Activated effector memory CD4-positive, alpha-beta T cell treated with anti-CD3 and anti-CD28 coated beads, Interleukin-2, amount 50 U/mL, for 16 hours (primary cell): ENCODE measurements around the gene SAMD13.

Experiments used
- DNase-seq: peaks from one replicate; pipeline ENCODE4 v3.0.0-alpha.2; 2020

The SAMD13 gene, protein sequence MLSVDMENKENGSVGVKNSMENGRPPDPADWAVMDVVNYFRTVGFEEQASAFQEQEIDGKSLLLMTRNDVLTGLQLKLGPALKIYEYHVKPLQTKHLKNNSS

DNA sequence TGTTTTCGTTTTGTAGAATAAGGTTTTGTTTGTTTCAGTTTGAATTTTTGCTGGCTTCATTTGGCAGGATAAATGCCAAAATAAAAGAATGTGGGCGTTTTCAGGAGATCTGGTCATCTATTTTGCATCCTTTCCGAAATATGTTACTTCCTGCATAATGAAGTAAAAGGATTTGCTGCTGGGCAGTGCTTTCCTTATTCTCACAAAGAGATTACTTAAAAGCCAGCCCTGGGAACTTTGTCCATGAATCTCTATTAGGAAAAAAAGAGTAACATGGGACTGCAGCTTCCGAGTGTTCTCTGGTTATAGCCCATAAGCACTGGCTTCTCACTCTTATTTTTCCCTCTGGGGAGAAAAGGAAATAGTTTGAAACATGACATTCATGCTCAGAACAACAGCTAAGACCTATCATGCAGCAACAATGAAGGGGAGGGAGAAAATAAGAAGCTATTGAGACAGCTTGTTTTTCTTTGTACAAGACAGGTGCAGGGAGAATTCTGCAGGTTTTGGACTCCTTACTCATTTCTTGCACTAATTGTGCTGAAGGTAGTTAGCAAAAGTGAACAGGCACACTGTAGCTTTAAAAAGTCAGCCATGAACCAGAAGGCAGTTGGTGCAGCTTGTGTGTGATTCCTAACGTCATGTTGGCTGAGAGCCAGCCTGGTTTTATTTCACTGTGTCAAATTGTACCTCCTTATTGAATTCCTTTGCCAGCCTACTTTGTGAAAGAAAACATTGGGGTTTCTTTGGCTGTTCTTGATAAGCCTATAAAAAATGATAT is at the start of gene SAMD13:
SAMD13 (plus strand) TSS at position 705 of the 781 bp plus-strand sequence. CDS start 1,527 bp downstream, outside the sequence.
- DNase-seq = no peak

DNA sequence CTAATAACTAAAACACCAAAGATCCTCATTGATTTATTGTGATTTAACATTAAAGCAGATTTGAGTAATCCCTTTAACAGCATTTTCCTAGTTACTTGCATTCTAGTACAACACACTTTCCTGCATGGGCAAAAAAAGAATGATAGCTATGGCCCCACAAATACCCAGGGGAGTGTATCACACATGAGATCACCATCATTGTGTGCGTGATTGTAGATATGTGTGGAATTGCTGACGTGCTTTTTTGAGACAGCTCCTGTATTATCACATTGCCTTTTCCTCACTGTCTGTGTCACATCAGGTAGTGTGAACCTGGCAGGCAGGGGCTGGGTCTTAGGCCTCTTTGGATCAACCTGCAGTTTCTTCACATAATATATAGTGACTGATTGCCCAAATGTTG is 48.5 kb upstream of the SAMD13 start:
- no peak for DNase-seq

DNA sequence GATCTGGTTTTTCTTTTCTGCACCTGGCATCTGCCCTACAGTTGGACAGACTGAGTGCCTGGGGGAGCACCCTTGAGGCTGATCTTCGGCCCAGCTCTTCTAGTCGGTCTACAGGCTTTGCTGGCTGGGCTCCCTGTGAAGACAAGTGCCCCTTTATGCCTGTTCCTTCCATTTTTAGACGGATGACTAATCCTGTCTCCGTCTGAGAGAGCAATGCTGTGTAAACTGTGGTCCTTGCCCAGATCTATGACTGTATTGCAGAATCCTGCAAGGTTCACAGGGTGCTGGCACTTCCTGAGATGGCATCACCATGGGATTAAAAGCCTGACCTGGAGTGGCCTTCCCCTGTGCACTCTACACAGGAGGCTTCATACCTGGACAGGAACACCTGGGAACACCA is 47.6 kb upstream of the SAMD13 start:
- no peak for DNase-seq

DNA sequence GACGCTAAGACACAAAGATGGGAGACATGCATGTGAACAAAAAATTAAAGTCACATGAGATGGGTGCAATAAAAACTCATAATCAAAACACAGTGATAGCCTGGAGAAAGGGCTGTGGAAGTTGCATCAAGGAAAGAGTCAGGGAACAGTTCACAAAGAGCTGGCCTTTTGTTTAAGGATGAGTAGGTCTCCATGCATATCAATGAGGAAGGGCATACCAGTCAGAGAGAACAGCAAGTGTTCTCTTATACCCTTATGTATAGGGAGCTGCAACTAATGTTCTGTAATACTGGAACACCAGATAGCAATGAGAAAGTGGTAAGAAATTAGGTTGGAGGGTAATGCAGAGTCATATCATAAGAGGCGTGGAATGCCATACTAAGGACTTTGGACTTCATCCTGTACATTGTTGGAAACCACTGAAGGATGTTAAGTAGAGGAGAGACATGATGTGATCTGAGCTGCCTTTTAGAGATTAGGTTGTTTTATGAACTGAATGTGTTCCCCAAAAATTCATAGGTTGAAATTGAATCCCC is 46.7 kb upstream of the SAMD13 start:
- no peak for DNase-seq

DNA sequence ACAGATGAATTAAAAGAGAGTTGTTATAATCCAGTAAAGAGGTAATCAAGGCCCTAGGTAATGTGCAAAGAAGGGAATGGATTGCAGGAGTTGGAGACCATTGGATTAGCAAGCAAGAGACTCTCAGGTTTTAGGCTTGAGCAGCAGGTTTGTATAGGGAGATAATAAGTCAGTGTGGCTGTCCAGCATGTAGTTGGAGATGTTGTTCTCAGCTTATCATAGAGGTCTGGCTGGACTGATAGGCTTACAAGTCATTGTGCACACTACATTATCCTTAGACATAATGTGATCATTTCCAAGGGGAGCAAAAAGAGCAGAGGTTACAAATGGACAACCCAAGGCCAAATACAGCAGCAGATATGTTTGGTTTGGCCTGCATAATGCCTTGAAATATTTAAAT is 45.9 kb upstream of the SAMD13 start:
- DNase-seq = no peak

DNA sequence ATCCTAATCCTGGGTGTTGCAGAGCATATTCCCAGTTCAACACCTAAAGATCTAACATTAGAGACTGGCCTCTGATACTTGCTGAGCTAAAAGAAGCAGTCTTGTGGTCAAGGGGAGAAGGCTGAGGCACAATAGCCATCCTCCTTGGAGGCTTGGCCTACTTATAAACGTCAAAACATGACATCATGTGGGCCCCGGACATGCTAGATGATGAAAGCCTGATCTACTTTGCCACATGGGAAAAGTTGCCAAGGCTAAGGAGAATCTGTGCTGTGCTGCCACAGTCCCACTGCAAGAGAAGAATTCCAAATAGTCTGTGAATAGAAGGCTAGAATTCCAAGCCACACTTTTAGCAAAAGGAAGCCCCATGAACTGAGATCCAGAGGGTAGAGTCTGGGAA is 43.9 kb upstream of the SAMD13 start:
- DNase-seq = no peak

DNA sequence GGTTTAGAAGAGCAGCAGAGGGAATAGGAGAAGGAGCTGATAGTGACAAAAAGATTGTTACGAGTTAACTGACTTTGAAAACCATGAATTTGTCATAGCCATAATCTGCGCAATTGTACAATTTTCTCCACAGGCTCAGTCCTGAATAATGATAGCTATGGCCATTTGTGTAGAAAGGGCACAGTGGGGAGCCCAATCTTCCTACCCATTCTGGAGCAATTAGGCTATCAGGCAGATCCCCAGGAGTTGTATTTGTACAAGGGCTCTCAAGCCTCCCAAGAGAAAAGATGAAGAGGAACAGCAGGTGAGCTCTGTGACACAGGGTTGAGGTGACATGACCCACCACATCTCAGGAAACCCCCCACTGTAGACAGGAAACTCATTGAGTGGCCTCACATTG is 42.1 kb upstream of the SAMD13 start:
- no peak for DNase-seq

DNA sequence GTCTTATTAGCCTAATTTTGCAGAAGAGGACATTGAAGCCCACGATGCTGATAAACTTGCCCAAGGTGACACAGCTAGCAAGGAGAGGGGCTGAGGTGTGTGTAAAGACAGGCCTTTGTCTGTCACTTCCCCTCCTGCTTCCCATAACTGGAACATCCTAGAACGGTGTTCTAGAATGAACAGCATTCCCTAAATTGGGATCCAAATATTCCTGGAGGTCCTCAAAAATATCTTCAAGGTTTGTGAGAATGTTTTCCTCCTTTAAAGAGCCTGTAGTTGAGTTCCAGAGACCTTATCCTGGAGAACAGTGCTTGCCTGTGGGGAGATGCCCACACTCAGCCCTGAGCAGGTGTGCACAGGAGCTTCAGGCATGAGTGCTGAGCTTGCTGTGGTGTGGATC is 41.5 kb upstream of the SAMD13 start:
- no peak for DNase-seq

DNA sequence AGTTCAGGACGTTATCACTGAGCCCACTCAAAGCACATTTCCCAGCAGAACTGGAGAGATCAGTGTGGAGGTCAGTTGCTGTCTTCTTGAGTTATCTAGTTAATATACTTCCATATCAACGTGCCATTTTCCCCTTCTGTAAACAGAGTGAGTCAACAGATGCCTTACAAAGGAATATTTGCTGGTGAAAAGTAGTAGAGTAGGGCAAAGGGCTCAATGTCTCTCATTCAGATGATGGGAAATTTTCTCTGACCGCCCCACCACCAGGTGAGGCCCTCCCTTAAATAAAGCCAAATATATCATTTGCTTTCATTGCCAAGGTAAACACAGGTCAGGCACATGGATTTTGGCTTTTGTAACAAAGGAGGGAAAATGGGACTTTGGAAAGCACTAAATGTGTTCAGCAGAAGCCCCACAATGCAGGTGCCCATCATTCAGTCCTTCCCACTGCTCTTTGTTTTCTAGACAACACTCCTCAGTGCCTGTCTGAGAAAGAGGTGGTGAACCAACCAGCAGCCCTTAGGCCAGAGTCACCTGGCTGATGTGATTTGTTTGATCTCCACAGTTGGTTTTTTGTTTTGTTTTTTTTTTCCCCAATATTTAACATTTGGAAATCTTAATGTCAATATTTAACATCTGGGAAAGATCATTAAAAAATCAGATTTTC is 40.5 kb upstream of the SAMD13 start:
- no peak for DNase-seq

DNA sequence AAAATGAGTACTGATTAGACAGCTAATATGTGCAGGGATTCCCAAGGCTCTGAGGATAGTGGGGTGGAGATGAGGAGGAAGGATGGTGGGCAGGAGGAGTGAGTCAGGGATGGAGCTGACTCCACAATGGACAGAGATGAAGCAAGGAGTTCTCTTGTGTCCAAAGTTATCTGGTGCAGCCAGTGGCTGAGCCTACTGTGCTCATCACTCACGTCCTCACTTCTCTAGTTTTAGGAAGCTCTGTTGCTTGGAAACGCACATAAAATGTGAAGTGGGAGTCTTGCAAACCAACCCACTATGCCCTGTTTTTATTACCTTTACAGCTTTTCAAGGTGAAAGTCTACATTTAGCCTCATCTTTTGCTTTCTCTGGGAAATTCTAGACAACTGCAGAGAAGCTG is 36.5 kb upstream of the SAMD13 start:
- no peak for DNase-seq

DNA sequence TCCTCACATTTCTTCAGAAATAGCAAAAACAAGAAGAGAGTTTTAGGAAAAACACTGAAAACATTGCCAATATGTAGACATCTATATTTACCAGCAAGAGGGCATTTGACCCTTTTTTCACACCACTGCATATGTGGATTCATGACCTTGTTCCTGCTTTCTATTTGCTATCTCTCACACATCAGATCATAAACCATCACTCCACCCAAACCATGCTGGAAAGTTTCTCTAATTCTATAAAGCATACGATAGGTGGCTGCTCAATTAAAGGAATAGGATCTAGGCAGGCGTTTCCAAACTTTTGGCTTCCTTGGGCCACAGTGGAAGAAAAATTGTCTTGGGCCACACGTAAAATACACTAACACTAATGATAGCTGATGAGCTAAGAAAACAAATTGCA is 35.6 kb upstream of the SAMD13 start:
- no peak for DNase-seq

DNA sequence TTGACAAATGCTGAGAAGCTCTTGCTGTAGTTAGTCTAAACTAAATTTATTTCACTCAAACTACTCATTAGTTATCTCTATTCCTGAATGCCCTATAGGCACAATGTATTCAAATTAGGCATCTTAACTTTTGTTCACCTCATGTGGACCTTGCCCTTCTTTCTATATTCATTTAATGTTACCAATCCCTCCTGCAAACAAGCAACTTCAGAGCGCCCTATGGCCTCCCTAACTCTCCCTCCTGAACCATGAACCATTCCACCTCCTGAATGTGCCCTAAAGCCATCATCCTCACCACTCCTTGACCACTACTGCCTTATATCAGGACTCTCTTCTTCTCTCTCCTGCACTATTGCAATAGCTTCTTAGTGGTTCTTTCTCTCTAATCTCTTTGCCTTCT is 34.8 kb upstream of the SAMD13 start:
- DNase-seq = no peak

DNA sequence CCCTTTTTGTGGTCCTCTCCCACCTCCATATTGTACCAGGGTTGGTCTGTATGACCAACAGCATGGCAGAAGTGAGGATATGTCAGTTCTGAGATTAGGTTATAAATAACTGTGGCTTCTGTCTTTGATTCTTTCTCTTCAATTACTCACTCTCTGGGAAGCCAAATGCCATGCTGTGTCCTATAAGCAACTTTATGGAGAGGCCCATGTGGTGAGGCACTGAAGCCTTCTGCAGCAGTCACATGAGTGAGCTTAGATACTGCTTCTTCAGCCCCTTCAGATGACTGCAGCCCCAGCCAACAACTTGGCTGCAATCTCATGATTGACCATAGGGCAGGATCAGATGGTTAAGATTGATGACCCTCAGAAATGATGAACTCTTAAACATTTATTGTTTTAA is 34.0 kb upstream of the SAMD13 start:
- no peak for DNase-seq

DNA sequence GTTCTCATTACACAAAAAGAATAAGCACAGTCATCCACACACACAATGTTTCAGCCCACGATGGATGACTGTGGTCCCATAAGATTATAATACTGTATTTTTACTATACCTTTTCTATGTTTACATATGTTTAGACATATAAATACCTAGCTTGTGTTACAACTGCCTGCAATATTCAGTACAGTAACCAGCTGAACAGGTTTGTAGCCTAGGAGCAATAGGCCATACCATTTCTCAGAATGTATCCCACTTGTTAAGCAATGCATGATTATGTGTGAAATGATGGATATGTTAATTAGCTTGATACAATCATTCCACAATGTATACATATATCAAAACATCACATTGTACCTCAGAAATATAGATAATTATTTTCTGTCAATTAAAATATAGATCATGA is 33.2 kb upstream of the SAMD13 start:
- DNase-seq = no peak

DNA sequence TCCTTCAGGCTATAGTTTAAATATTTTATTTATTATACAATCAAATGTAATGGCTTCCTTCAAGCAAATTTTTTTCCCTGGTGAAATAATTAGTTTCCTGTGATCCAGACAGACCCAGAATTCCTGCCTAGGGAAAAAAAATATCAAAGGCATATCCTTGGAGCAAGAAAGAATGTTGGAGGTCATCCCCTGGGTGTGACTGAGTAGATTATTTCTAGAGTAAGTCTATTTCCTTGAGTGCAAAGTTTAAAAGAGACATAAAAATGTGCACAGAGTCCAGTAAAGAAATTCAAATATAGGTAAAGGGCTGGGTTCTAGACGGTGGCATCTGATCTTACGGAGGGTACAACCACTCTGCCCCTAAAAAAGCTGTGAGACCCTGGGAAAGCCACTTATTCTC is 32.2 kb upstream of the SAMD13 start:
- DNase-seq = no peak

DNA sequence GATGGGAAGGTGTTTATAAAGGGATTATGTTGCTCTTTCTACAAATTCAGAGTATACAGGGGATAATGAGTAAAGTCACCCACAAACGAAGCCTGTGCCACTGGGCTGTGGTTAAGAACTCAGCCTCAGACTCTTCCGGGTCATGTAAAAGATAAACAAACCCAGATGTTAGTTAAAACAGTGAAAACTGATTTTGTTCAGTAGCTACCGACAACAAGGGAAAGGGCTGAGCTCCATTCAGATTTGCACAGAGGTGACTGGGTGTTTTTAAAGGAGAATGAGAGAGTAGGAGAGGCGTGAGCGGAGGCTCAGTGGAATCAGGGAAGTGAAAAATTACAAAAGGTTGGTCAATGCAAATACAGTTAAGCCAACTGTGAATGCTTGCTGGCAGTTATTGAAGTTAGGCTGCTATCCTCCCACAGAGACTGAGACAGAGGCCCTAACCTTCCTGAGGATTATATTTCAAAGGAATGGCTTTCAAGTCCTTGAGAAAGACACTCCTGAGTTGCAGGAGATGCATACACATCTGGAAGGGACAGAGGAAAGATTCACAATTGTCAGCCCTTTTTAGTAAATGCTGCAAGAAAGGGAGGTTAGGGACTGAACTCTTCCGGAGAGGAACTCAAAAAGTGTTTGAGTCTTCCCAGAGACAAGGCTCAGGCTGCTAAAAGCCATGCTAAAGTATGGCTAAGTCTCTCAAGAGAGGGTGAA is 29.9 kb upstream of the SAMD13 start:
- DNase-seq = no peak

DNA sequence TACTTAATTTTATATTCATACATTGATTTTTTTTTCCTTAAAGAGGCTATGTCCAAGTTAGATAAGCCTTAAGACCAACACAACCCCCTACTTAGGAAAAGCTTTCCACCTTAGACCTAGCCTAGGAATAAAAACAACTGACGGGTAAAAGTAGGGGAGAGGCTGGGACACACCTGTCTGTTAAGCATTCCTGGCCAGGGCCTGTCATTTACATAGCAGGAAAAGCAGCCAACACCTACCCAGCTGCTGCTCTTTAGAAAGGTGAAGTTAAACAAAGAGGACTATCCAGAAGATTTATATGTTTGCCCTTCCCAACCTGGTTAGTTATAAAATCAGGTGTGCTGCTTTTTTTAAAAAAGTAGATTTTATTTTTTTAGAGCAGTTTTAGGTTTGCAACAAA is 29.1 kb upstream of the SAMD13 start:
- DNase-seq = no peak

DNA sequence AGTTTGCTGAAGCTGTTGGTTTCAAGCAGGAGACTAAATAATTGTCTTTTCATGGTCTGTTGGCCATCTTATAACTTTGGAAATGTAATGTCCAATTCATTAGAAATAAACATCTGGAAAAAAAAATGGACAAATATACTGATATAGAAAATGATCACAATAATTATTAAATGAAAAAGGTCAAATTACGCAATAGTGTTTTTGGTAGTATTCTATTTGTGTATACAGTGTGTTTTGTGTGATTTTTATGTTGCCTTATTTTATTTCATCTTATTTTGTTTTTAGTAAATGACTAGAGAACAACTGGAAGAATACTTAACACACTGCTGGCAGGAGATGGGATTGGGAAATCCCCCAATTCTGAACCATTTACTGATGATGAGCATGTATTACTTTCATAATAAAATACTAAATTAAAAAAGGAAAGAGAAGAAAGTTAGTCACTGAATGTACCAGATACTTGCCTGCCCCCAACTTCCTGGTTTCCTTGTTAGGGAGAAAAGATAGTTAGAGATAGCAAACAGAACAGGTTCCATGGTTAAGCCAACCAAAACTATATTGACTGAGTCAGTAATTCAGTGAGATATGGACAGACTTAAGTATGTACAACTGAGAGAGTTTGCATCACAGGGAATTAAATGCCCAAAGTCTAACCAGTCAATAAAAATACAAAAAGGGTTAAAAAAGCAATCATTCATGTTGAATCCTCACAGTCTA is 24.0 kb upstream of the SAMD13 start:
- DNase-seq = no peak

DNA sequence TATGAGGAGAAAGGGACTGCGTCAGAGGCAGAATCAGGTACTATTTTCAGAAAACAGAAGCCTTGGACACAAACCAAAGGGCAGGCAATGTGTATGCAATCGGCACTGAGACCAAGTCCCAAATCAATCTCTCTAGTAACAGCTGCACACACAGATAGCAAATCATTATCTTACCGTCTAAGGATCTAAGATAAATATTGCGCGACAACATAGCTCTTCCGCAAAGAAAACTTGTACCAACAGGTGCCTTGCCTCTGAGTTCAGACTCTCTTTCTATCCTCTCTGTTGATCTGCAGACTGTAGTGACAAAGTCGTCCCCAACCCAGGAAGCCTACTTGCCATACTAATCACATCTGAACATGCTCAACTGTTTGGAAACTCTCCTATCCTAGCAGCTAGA is 22.6 kb upstream of the SAMD13 start:
- DNase-seq = no peak

DNA sequence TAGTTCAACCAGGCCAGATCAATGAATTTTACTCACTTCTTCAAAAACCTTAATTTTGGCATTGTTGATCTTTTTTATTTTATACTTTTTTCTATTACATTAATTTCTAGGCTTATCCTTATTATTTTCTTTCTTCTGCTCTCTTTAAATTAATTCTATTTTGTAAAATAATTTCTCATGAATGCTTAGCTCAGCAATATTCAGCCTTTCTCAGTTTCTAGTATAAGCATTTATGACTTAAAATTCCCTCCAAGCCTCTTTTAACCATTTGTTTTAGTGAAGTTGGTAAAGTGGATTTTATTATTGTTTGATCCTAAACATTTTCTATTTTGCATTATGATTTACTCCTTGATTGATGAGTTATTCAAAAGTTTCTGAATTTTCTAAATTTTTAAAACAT is 20.6 kb upstream of the SAMD13 start:
- DNase-seq = no peak

DNA sequence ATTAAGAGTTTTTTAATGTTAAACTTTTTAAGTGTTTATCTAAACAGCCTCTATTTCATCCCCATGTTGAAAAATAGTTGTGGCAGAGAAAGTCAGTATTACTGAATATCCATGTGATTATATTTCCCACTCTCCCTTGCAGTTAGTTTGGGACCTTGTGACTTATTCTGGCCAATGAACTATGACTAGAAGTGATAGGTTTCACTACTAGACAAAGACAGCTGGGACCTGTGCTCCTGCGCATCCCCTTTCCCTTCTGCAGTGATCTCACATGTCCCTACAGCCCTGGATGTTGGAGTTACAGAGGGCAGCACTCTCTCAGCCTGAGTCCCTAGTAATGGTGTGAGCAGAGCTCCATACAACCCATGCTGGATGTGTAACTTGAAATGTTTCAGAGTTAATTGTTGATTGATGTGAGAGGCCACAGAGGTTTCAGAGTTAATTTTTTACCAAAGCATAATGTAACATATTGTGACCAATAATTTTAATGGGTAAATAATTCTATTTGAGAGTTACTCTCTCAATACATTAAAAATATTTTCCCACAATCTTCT is 18.7 kb upstream of the SAMD13 start:
- DNase-seq = no peak

DNA sequence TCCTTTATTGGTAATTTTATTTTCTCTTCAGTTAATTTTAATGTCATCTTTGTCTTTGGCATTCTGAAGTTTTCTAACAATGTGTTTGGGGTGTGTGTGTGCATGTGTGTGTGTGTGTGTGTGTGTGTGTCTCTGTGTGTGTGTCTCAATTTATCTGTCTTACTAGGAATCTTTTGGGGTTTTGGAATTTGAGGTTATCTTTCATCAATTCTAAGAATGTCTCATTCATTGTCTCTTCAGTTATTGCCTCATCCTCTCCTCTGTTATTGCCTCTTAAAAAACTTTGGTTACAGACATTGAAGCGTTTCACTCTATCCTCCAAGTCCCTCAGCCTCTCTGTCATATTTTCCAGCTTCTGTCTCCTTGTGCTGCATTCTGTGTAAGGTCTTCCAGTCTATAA is 18.1 kb upstream of the SAMD13 start:
- DNase-seq = no peak

DNA sequence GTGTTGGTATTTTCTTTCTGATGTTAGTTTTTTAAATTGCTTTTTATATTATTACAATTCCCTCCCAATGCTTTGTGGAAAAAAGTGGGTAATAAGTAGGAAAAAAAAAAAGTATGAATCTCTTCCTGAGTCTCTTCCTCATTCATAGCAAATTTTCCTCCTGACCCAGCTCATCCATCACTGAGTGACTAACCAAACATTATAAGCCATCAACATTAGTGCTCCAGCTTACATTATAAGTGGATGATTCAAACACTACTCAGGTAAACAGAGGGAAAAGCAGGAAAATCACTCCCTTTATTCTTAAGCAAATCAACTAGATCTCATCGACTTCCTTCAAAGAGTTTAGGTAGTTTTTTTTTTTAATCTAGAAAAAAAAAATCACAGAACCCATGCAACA is 15.4 kb upstream of the SAMD13 start:
- no peak for DNase-seq
